ENCODE results near the gene PLCB1. TPM values are rescaled to one million over a fixed set of nuclear protein-coding genes. Genes with fewer than 3 reads are reported as not detected.

Gene PLCB1
- total and polyA plus RNA-seq, 2 experiments from 2014 or later, result 14.9 to 20.7 TPM

- TF ChIP-seq CTCF (conservative IDR thresholded peaks at IDR 0.05; ENCODE audit: low read depth in 2 of 2) (no peak), ETS1 (IDR thresholded peaks at IDR 0.05) (no peak), STAT1 (IDR thresholded peaks at IDR 0.05; ENCODE audit: unreplicated experiment) (no peak), EZH2 (IDR thresholded peaks at IDR 0.05; ENCODE audit: low read depth, unreplicated experiment) (no peak), ZNF331 (CRISPR knock-in tag; IDR thresholded peaks at IDR 0.05; ENCODE audit: low read depth) (no peak), REST (IDR thresholded peaks at IDR 0.05; ENCODE audit: unreplicated experiment) (no peak), NANOG (IDR thresholded peaks at IDR 0.05; ENCODE audit: borderline replicate concordance) (no peak), ZNF114 (CRISPR knock-in tag; IDR thresholded peaks at IDR 0.05) (no peak)
Measured at GRCh38 chr20:8654486-8654885, 522.4 kb downstream of the PLCB1 start (continued).

- Mint-ChIP-seq H3K27me3 (ENCODE audit: insufficient read depth, low read depth, poor library complexity) (no peaks in the 10 kb centered on the region), H3K4me1 (no peaks in the 10 kb centered on the region), H3K27ac (no peak overlapping the region), H3K36me3 (ENCODE audit: low read depth) (no peaks in the 10 kb centered on the region), H3K4me3 (no peak overlapping the region), H3K9me3 (no peaks in the 10 kb centered on the region)
- H4K20me1 ChIP-seq (replicated peaks; ENCODE audit: insufficient read depth), result no peaks in the 10 kb centered on the region
- ATAC-seq (no peak), DNase-seq (ENCODE audit: low spot score) (no peak)
- H3F3A ChIP-seq (replicated peaks; ENCODE audit: low read depth), result no peaks in the 10 kb centered on the region
- H3K4me3 ChIP-seq, result no peak overlapping the region
- no peaks in the 10 kb centered on the region for H3K4me1 ChIP-seq (ENCODE audit: insufficient read depth)
- no peaks in the 10 kb centered on the region for H3K79me2 ChIP-seq (replicated peaks; ENCODE audit: insufficient read depth)
- TF ChIP-seq CTCF (conservative IDR thresholded peaks at IDR 0.05; ENCODE audit: low read depth in 2 of 2) (no peak), JUNB (IDR thresholded peaks at IDR 0.05; ENCODE audit: unreplicated experiment) (no peak), NANOG (IDR thresholded peaks at IDR 0.05; ENCODE audit: borderline replicate concordance) (no peak)
- H3K36me3 ChIP-seq (ENCODE audit: insufficient read depth), result no peaks in the 10 kb centered on the region
- no peaks in the 10 kb centered on the region for H3K27me3 ChIP-seq (ENCODE audit: insufficient read depth)
- no peak overlapping the region for H3K4me2 ChIP-seq
- H2AFZ ChIP-seq, result no peak overlapping the region
- no peaks in the 10 kb centered on the region for H3K9me2 ChIP-seq (ENCODE audit: insufficient read depth)
- H3K27ac ChIP-seq (ENCODE audit: low read depth), result no peak overlapping the region
Measured at GRCh38 chr20:8656335-8656734, 524.3 kb downstream of the PLCB1 start.
